K562 (cell line): ENCODE measurements around the gene HERC5.

Experiments used
- TF ChIP-seq, protein P1 (sequence below), 2 experiments: IDR thresholded peaks in 1 of 2; conservative IDR thresholded peaks in 1 of 2; 2 replicates each; pipeline ENCODE4 v1.6.1; 2016; ENCODE audit warnings: low read depth in 2 of 2, mild to moderate bottlenecking in 1 of 2, missing compliant biosample characterization in 1 of 2, missing genetic modification characterization in 1 of 2, moderate library complexity in 1 of 2
- TF ChIP-seq, protein P2 (sequence below), 2 experiments: fragments of 450-650 bp in 1 of 2; sonication (generic) in 1 of 2; formaldehyde crosslinking in 1 of 2; IDR thresholded peaks in 1 of 2; conservative IDR thresholded peaks in 1 of 2; 2 replicates each; pipeline versions ENCODE4 v1.6.1 to v1.8.1; 2016 to 2023; ENCODE audit warnings: mild to moderate bottlenecking in 2 of 2, moderate library complexity in 2 of 2, inconsistent platforms in 1 of 2, missing genetic modification reagents in 1 of 2

DNA sequence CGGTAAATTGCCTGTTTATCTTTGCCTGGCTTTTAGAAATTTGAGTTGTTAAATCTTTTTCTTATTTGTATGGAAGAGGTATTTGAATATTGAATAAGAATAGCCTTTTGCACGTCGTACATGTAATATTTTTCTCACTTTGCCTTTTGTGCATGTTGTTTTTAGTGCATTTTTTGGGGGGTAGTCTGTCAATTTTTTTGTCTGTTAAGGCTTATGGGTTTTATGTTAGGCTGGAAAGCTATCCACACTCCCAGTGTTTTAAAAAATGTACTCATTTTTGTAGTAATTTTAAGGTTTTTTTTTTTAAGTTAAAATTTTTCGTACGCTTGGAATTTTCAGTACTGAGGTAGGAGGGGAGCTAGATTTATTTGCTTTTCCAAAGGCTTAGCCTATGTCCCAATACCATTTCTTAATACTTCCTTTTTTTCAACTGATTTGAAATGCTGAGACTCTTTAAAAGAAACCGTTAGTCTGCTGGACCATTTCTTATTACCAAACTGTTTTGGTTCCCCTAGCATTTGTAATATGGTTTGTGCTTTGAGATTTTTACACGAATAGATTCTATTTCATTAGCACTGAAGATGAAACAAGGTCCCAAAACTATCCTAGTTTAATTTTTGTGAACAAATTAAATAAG, 1.3 kb downstream of the HERC5 start:
- TF ChIP-seq, protein P1, sequence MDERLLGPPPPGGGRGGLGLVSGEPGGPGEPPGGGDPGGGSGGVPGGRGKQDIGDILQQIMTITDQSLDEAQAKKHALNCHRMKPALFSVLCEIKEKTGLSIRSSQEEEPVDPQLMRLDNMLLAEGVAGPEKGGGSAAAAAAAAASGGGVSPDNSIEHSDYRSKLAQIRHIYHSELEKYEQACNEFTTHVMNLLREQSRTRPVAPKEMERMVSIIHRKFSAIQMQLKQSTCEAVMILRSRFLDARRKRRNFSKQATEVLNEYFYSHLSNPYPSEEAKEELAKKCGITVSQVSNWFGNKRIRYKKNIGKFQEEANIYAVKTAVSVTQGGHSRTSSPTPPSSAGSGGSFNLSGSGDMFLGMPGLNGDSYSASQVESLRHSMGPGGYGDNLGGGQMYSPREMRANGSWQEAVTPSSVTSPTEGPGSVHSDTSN (CRISPR knock-in tag; IDR thresholded peaks at IDR 0.05; ENCODE audit: low read depth), result no peak
- TF ChIP-seq, protein P1 (tag; conservative IDR thresholded peaks at IDR 0.05; ENCODE audit: low read depth), result no peak
- TF ChIP-seq, protein P2, sequence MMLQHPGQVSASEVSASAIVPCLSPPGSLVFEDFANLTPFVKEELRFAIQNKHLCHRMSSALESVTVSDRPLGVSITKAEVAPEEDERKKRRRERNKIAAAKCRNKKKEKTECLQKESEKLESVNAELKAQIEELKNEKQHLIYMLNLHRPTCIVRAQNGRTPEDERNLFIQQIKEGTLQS (IDR thresholded peaks at IDR 0.05), result no peak
- TF ChIP-seq, protein P2 (CRISPR knock-in tag; conservative IDR thresholded peaks at IDR 0.05), result no peak
